GM23248 (cell line): ENCODE results near the gene B4GALT5.

Experiments
- EZH2 ChIP-seq: fragments of 200-600 bp; sonication (generic); IDR thresholded peaks from 2 replicates; pipeline ENCODE4 v1.6.1; 2018; ENCODE audit warnings: antibody characterized with exemption, mild to moderate bottlenecking; ENCODE audit not compliant: insufficient read depth, poor library complexity, severe bottlenecking
- EZH2phosphoT487 ChIP-seq: fragments of 200-600 bp; sonication (generic); IDR thresholded peaks from 2 replicates; pipeline ENCODE4 v1.6.1; 2018; ENCODE audit warnings: antibody characterized with exemption, moderate library complexity, mild to moderate bottlenecking, low read depth; ENCODE audit not compliant: insufficient read depth

GRCh38 chr20:49636447-49636846 is 77.2 kb downstream of the B4GALT5 start:
- TF ChIP-seq EZH2phosphoT487 (no peak), EZH2 (no peak)
